Liver (tissue), 9 donors: ENCODE results near the gene PWWP2A. TPM values are rescaled to one million over a fixed set of nuclear protein-coding genes. Genes with fewer than 3 reads are reported as not detected.

Experiments
- DNase-seq: peaks from one replicate; pipeline ENCODE4 v3.0.0-alpha.2; 2017; ENCODE audit warnings: low spot score
- H3K27ac ChIP-seq, 2 donors: one replicate each; pipeline ENCODE4 v1.7.0; 2013; ENCODE audit warnings: inconsistent platforms in 2 of 2, low read length in 2 of 2, control low read depth in 1 of 2, low read depth in 1 of 2, mild to moderate bottlenecking in 1 of 2
- H3K27me3 ChIP-seq, 4 donors: one replicate each; pipeline versions ENCODE4 v1.6.1 to v1.7.0; 2013; ENCODE audit warnings: low read length in 3 of 4, inconsistent platforms in 1 of 4, mild to moderate bottlenecking in 1 of 4, moderate library complexity in 1 of 4; ENCODE audit not compliant: control insufficient read depth in 4 of 4, insufficient read depth in 4 of 4
- H3K36me3 ChIP-seq, 4 donors: one replicate each; pipeline versions ENCODE4 v1.6.1 to v1.7.0; 2013; ENCODE audit warnings: low read length in 3 of 4, mild to moderate bottlenecking in 3 of 4, low read depth in 1 of 4, moderate library complexity in 1 of 4; ENCODE audit not compliant: control insufficient read depth in 4 of 4, insufficient read depth in 3 of 4
- H3K4me1 ChIP-seq, 4 donors: one replicate each; pipeline versions ENCODE4 v1.6.1 to v1.7.0; 2013; ENCODE audit warnings: low read length in 3 of 4, mild to moderate bottlenecking in 3 of 4, moderate library complexity in 1 of 4; ENCODE audit not compliant: control insufficient read depth in 4 of 4, insufficient read depth in 4 of 4
- H3K4me3 ChIP-seq, 3 donors: one replicate each; pipeline versions ENCODE4 v1.6.1 to v1.7.0; 2013; ENCODE audit warnings: low read length in 3 of 3, control low read depth in 1 of 3, low read depth in 1 of 3, mild to moderate bottlenecking in 1 of 3
- H3K9ac ChIP-seq, 2 donors: one replicate each; pipeline ENCODE4 v1.7.0; 2013; ENCODE audit warnings: low read length in 2 of 2, mild to moderate bottlenecking in 2 of 2, moderate library complexity in 2 of 2, control low read depth in 1 of 2, low read depth in 1 of 2
- H3K9me3 ChIP-seq, 4 donors: one replicate each; pipeline versions ENCODE4 v1.6.1 to v1.7.0; 2013; ENCODE audit warnings: low read length in 3 of 4; ENCODE audit not compliant: control insufficient read depth in 4 of 4
- ATF3 ChIP-seq: IDR thresholded peaks from 2 replicates; pipeline ENCODE4 v1.6.1; 2016; ENCODE audit warnings: antibody characterized with exemption
- CTCF ChIP-seq: fragments of 150-350 bp; IDR thresholded peaks from 2 replicates; pipeline ENCODE4 v1.5.1; 2017; ENCODE audit warnings: improper control_type of control experiment, low read depth, low read length; ENCODE audit not compliant: missing input control
- EGR1 ChIP-seq, 2 donors: IDR thresholded peaks; 2 replicates each; pipeline ENCODE4 v1.6.1; 2016 to 2018; ENCODE audit warnings: antibody characterized with exemption in 2 of 2, low read depth in 2 of 2
- FOXA1 ChIP-seq: IDR thresholded peaks from 2 replicates; pipeline ENCODE4 v1.6.1; 2016; ENCODE audit warnings: antibody characterized with exemption
- FOXA2 ChIP-seq: IDR thresholded peaks from 2 replicates; pipeline ENCODE4 v1.6.1; 2016; ENCODE audit warnings: antibody characterized with exemption
- GABPA ChIP-seq, 2 donors: IDR thresholded peaks in 1 of 2; conservative IDR thresholded peaks in 1 of 2; 2 replicates each; pipeline ENCODE4 v1.6.1; 2016; ENCODE audit warnings: antibody characterized with exemption in 2 of 2, mild to moderate bottlenecking in 1 of 2, moderate library complexity in 1 of 2
- HNF4A ChIP-seq, 2 donors: conservative IDR thresholded peaks; 2 replicates each; pipeline ENCODE4 v1.6.1; 2016; ENCODE audit warnings: antibody characterized with exemption in 2 of 2, mild to moderate bottlenecking in 2 of 2
- HNF4G ChIP-seq: IDR thresholded peaks from 2 replicates; pipeline ENCODE4 v1.6.1; 2016; ENCODE audit warnings: antibody characterized with exemption
- JUND ChIP-seq, 2 donors: IDR thresholded peaks; 2 replicates each; pipeline ENCODE4 v1.6.1; 2016; ENCODE audit warnings: antibody characterized with exemption in 2 of 2
- MAX ChIP-seq: IDR thresholded peaks from 2 replicates; pipeline ENCODE4 v1.6.1; 2016; ENCODE audit warnings: antibody characterized with exemption
- NR2F2 ChIP-seq: IDR thresholded peaks from 2 replicates; pipeline ENCODE4 v1.6.1; 2016; ENCODE audit warnings: antibody characterized with exemption
- RAD21 ChIP-seq, 2 donors: IDR thresholded peaks; 2 replicates each; pipeline ENCODE4 v1.6.1; 2016; ENCODE audit warnings: antibody characterized with exemption in 2 of 2, mild to moderate bottlenecking in 2 of 2
- REST ChIP-seq: IDR thresholded peaks from 2 replicates; pipeline ENCODE4 v1.6.1; 2016; ENCODE audit warnings: antibody characterized with exemption, mild to moderate bottlenecking
- RXRA ChIP-seq, 2 donors: IDR thresholded peaks; 2 replicates each; pipeline ENCODE4 v1.6.1; 2017 to 2018; ENCODE audit warnings: antibody characterized with exemption in 2 of 2, mild to moderate bottlenecking in 1 of 2
- SP1 ChIP-seq: IDR thresholded peaks from 2 replicates; pipeline ENCODE4 v1.6.1; 2018; ENCODE audit warnings: antibody characterized with exemption, mild to moderate bottlenecking
- TAF1 ChIP-seq: conservative IDR thresholded peaks from 2 replicates; pipeline ENCODE4 v1.6.1; 2016; ENCODE audit warnings: antibody characterized with exemption, mild to moderate bottlenecking
- YY1 ChIP-seq: IDR thresholded peaks from 2 replicates; pipeline ENCODE4 v1.6.1; 2016; ENCODE audit warnings: antibody characterized with exemption, mild to moderate bottlenecking
- WGBS: extraction: QIAGEN DNeasy Blood & Tissue Kit; methylation state at CpG from one replicate; pipeline ENCODE4 v1.1.7; 2013; 5-methylcytosine and 5-hydroxymethylcytosine counted together
- polyA plus RNA-seq, 2 donors: library from polyadenylated mRNA; stranded (reverse) in 1 of 2; unstranded in 1 of 2; fragments of 200-250 nt in 1 of 2; fragments of >200 nt in 1 of 2; fragmentation: Nextera tagmentation in 1 of 2; extraction: Ambion mirVana in 1 of 2; gene quantifications; one replicate each; pipeline versions ENCODE4 v1.2.1 to v1.2.3, GENCODE V29; 2013 to 2015
- total RNA-seq, 2 donors: library from RNA; depleted of rRNA; stranded (reverse); fragments of >200 nt; gene quantifications; one replicate each; pipeline ENCODE4 v1.2.3, GENCODE V29; 2014
- donor health status: healthy.
- donor health status: healthy.
- donor health status: healthy.
- donor health status: healthy.
- donor health status: healthy.

The PWWP2A gene
- total and polyA plus RNA-seq, 4 donors, result 4.8 to 14.6 (median 8.2) TPM

GRCh38 chr5:160133918-160134304 is 14.7 kb upstream of the PWWP2A start:
- no peak overlapping the region for H3K27ac ChIP-seq
- 41% methylated on average over 7 of the region's 7 CpGs for WGBS
- H3K4me3 ChIP-seq, result no peak overlapping the region
- H3K27me3 ChIP-seq, result no peaks in the 10 kb centered on the region
- no peaks in the 10 kb centered on the region for H3K4me1 ChIP-seq
- TF ChIP-seq FOXA1 (no peak), MAX (no peak), SP1 (no peak), FOXA2 (no peak), RXRA (IDR thresholded peaks at IDR 0.05) (no peak), GABPA (IDR thresholded peaks at IDR 0.05 in 1 of 2, conservative IDR thresholded peaks at IDR 0.05 in 1 of 2) (no peak), YY1 (no peak), NR2F2 (no peak), CTCF (no peak), ATF3 (no peak), EGR1 (IDR thresholded peaks at IDR 0.05; ENCODE audit: low read depth in 2 of 2) (no peak), HNF4G (no peak), TAF1 (no peak), JUND (IDR thresholded peaks at IDR 0.05) (no peak), RAD21 (IDR thresholded peaks at IDR 0.05) (no peak)
- no peak overlapping the region for H3K9ac ChIP-seq
- no peak for DNase-seq
- H3K9me3 ChIP-seq, result no peaks in the 10 kb centered on the region
- H3K36me3 ChIP-seq, result no peaks in the 10 kb centered on the region

- no peak overlapping the region for H3K27ac ChIP-seq
- no peaks in the 10 kb centered on the region for H3K36me3 ChIP-seq
- H3K9ac ChIP-seq, result no peak overlapping the region
- DNase-seq, result peak; percentile 33
- no peaks in the 10 kb centered on the region for H3K9me3 ChIP-seq
- no peak overlapping the region for H3K4me3 ChIP-seq
- no peaks in the 10 kb centered on the region for H3K4me1 ChIP-seq
- H3K27me3 ChIP-seq, result no peaks in the 10 kb centered on the region
- WGBS, result 35% methylated on average over 31 of the region's 31 CpGs
- no peak for TF ChIP-seq JUND (IDR thresholded peaks at IDR 0.05)
- no peak for TF ChIP-seq RAD21 (IDR thresholded peaks at IDR 0.05)
- no peak for TF ChIP-seq TAF1
- no peak for TF ChIP-seq EGR1 (IDR thresholded peaks at IDR 0.05; ENCODE audit: low read depth in 2 of 2)
- TF ChIP-seq REST, result no peak
- TF ChIP-seq CTCF, result no peak
- no peak for TF ChIP-seq NR2F2
- no peak for TF ChIP-seq HNF4A (conservative IDR thresholded peaks at IDR 0.05)
- no peak for TF ChIP-seq MAX
- TF ChIP-seq SP1, result no peak
- TF ChIP-seq ATF3, result no peak
- no peak for TF ChIP-seq GABPA (IDR thresholded peaks at IDR 0.05 in 1 of 2, conservative IDR thresholded peaks at IDR 0.05 in 1 of 2)
- TF ChIP-seq YY1, result no peak
- no peak for TF ChIP-seq HNF4G
Measured at GRCh38 chr5:160133071-160133917, 14.0 kb upstream of the PWWP2A start.
